ENCODE measurements around the gene CARD14.

CARD14 gene

DNA sequence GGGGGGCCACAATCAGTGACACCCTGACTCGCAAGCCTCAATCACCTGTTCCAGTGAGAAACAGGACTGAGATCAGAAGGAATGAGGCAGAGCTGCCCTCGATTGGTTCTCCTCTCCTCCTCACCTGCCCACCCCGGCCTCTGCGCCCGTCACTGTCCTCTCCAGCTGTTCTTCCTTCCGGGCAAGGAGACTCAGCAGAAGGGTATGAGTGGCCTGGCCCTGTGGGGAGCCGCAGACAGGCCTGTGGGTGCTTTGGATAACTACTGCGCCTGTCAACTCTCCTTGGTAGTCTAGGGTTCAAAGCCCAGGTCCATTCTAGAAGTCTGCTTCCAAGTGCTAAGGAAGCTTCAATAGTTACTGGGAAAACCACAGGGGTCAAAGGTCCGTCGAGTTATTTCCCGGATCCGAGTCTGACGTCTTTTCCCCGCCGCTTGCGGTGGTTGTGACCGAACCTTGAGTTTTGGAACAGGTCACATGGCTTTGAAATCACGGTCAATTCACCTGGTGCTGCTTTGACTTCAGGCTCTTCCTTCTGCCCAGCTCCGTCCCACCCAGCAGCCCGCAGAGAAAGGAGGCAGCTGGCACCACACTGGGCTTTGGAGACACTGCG lies 8.3 kb downstream of the CARD14 start:
- peak; percentile 22 for DNase-seq
- Histone ChIP-seq H3K4ac (ENCODE audit: low read depth in 1 of 2, low read length in 2 of 2) (no peak overlapping the region), H2BK15ac (ENCODE audit: low read depth, poor library complexity, severe bottlenecking) (no peak overlapping the region), H3K79me1 (replicated peaks; ENCODE audit: low read length, poor library complexity, severe bottlenecking) (no peaks in the 10 kb centered on the region), H3K27me3 (ENCODE audit: control insufficient read depth in 1 of 2, insufficient read depth in 1 of 2, low read length in 2 of 2) (peaks cover 13 to 62% of the 10 kb centered on the region in 2 experiments), H3K4me3 (ENCODE audit: insufficient read depth in 1 of 2, low read depth in 1 of 2, low read length in 2 of 2) (peak overlapping the region in 1 of 2 experiments; percentile 23), H3K23ac (ENCODE audit: low read length in 2 of 2) (no peak overlapping the region), H3K36me3 (ENCODE audit: control insufficient read depth in 1 of 2, insufficient read depth in 2 of 2, low read depth in 1 of 2, low read length in 2 of 2) (no peaks in the 10 kb centered on the region), H2BK5ac (ENCODE audit: low read depth, low read length, poor library complexity, severe bottlenecking) (no peak overlapping the region), H3K18ac (ENCODE audit: low read depth in 1 of 2, low read length in 2 of 2) (no peak overlapping the region), H2BK12ac (ENCODE audit: low read length in 2 of 2) (no peak overlapping the region), H3K9ac (ENCODE audit: low read length) (no peak overlapping the region), H2AFZ (ENCODE audit: low read depth, low read length) (no peak overlapping the region), H3K4me1 (ENCODE audit: control insufficient read depth, insufficient read depth, low read depth, low read length) (peaks cover 6% of the 10 kb centered on the region), H3K27ac (ENCODE audit: low read length, poor library complexity, severe bottlenecking) (no peak overlapping the region), H3K9me3 (ENCODE audit: control insufficient read depth, low read length) (no peaks in the 10 kb centered on the region), H3K4me2 (ENCODE audit: low read length, poor library complexity, severe bottlenecking) (no peak overlapping the region), H2AK5ac (ENCODE audit: low read length, severe bottlenecking) (no peak overlapping the region), H2BK120ac (ENCODE audit: low read depth, low read length) (no peak overlapping the region), H4K8ac (ENCODE audit: low read length) (no peak overlapping the region), H3K14ac (ENCODE audit: low read length in 2 of 2) (no peak overlapping the region), H4K91ac (ENCODE audit: low read length) (no peak overlapping the region)
- 84% methylated on average over 21 of the region's 21 CpGs for WGBS

DNA sequence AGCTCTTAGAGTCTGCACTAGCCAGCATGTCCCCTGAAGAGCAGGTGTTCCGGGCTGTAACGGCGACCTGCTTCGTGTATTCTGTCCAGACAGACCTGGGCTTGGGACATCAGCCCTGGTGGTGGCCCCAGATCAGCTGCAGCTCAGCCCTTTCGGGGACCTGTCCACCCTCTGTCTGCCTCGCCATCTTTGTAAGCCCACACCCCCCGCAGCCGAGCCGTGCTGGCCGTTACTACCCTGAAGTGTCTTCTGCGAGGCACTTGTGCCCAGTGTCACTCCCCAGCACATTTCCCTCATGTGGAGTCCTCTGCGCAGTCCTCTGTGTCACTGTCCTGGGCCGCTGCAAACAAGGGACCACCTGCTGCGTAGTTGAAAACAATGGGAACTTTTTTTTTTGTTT lies 10.4 kb downstream of the CARD14 start:
- H2BK12ac ChIP-seq (ENCODE audit: low read length in 2 of 2), result no peak overlapping the region
- no peak overlapping the region for H3K4ac ChIP-seq (ENCODE audit: low read depth in 1 of 2, low read length in 2 of 2)
- H2AFZ ChIP-seq (ENCODE audit: low read depth, low read length), result no peak overlapping the region
- H3K4me1 ChIP-seq (ENCODE audit: control insufficient read depth, insufficient read depth, low read depth, low read length), result peaks cover 6% of the 10 kb centered on the region
- H4K91ac ChIP-seq (ENCODE audit: low read length), result no peak overlapping the region
- no peak for DNase-seq
- H3K9me3 ChIP-seq (ENCODE audit: control insufficient read depth, low read length), result no peaks in the 10 kb centered on the region
- H3K27me3 ChIP-seq (ENCODE audit: control insufficient read depth in 1 of 2, insufficient read depth in 1 of 2, low read length in 2 of 2), result peaks cover 20 to 59% of the 10 kb centered on the region in 2 experiments
- no peak overlapping the region for H3K27ac ChIP-seq (ENCODE audit: low read length, poor library complexity, severe bottlenecking)
- H3K14ac ChIP-seq (ENCODE audit: low read length in 2 of 2), result no peak overlapping the region
- no peak overlapping the region for H2BK5ac ChIP-seq (ENCODE audit: low read depth, low read length, poor library complexity, severe bottlenecking)
- no peak overlapping the region for H3K23ac ChIP-seq (ENCODE audit: low read length in 2 of 2)
- H3K4me2 ChIP-seq (ENCODE audit: low read length, poor library complexity, severe bottlenecking), result no peak overlapping the region
- H3K36me3 ChIP-seq (ENCODE audit: control insufficient read depth in 1 of 2, insufficient read depth in 2 of 2, low read depth in 1 of 2, low read length in 2 of 2), result no peaks in the 10 kb centered on the region
- WGBS, result 96% methylated on average over 14 of the region's 14 CpGs
- H3K18ac ChIP-seq (ENCODE audit: low read depth in 1 of 2, low read length in 2 of 2), result no peak overlapping the region
- no peak overlapping the region for H3K9ac ChIP-seq (ENCODE audit: low read length)
- H4K8ac ChIP-seq (ENCODE audit: low read length), result no peak overlapping the region
- no peak overlapping the region for H3K4me3 ChIP-seq (ENCODE audit: insufficient read depth in 1 of 2, low read depth in 1 of 2, low read length in 2 of 2)
- H2BK120ac ChIP-seq (ENCODE audit: low read depth, low read length), result no peak overlapping the region
- H2BK15ac ChIP-seq (ENCODE audit: low read depth, poor library complexity, severe bottlenecking), result no peak overlapping the region
- no peaks in the 10 kb centered on the region for H3K79me1 ChIP-seq (replicated peaks; ENCODE audit: low read length, poor library complexity, severe bottlenecking)
- no peak overlapping the region for H2AK5ac ChIP-seq (ENCODE audit: low read length, severe bottlenecking)

GRCh38 chr17:80181431-80181830 lies 11.6 kb downstream of the CARD14 start:
- H2BK15ac ChIP-seq (ENCODE audit: low read depth, poor library complexity, severe bottlenecking), result no peak overlapping the region
- no peak overlapping the region for H3K18ac ChIP-seq (ENCODE audit: low read depth in 1 of 2, low read length in 2 of 2)
- H3K27ac ChIP-seq (ENCODE audit: low read length, poor library complexity, severe bottlenecking), result no peak overlapping the region
- no peak overlapping the region for H4K91ac ChIP-seq (ENCODE audit: low read length)
- no peak overlapping the region for H3K9ac ChIP-seq (ENCODE audit: low read length)
- peaks cover 20 to 55% of the 10 kb centered on the region in 2 experiments for H3K27me3 ChIP-seq (ENCODE audit: control insufficient read depth in 1 of 2, insufficient read depth in 1 of 2, low read length in 2 of 2)
- H3K4ac ChIP-seq (ENCODE audit: low read depth in 1 of 2, low read length in 2 of 2), result no peak overlapping the region
- no peaks in the 10 kb centered on the region for H3K79me1 ChIP-seq (replicated peaks; ENCODE audit: low read length, poor library complexity, severe bottlenecking)
- no peak overlapping the region for H2BK12ac ChIP-seq (ENCODE audit: low read length in 2 of 2)
- H2AFZ ChIP-seq (ENCODE audit: low read depth, low read length), result no peak overlapping the region
- no peak overlapping the region for H3K4me3 ChIP-seq (ENCODE audit: insufficient read depth in 1 of 2, low read depth in 1 of 2, low read length in 2 of 2)
- H2BK120ac ChIP-seq (ENCODE audit: low read depth, low read length), result no peak overlapping the region
- no peak overlapping the region for H2AK5ac ChIP-seq (ENCODE audit: low read length, severe bottlenecking)
- H3K9me3 ChIP-seq (ENCODE audit: control insufficient read depth, low read length), result no peaks in the 10 kb centered on the region
- H3K36me3 ChIP-seq (ENCODE audit: control insufficient read depth in 1 of 2, insufficient read depth in 2 of 2, low read depth in 1 of 2, low read length in 2 of 2), result no peaks in the 10 kb centered on the region
- DNase-seq, result no peak
- WGBS, result 93% methylated on average over 17 of the region's 17 CpGs
- H3K23ac ChIP-seq (ENCODE audit: low read length in 2 of 2), result no peak overlapping the region
- H3K14ac ChIP-seq (ENCODE audit: low read length in 2 of 2), result peak overlapping the region in 1 of 2 experiments; percentile 18
- no peak overlapping the region for H4K8ac ChIP-seq (ENCODE audit: low read length)
- no peak overlapping the region for H2BK5ac ChIP-seq (ENCODE audit: low read depth, low read length, poor library complexity, severe bottlenecking)
- no peak overlapping the region for H3K4me2 ChIP-seq (ENCODE audit: low read length, poor library complexity, severe bottlenecking)
- H3K4me1 ChIP-seq (ENCODE audit: control insufficient read depth, insufficient read depth, low read depth, low read length), result peaks cover 1% of the 10 kb centered on the region

DNA sequence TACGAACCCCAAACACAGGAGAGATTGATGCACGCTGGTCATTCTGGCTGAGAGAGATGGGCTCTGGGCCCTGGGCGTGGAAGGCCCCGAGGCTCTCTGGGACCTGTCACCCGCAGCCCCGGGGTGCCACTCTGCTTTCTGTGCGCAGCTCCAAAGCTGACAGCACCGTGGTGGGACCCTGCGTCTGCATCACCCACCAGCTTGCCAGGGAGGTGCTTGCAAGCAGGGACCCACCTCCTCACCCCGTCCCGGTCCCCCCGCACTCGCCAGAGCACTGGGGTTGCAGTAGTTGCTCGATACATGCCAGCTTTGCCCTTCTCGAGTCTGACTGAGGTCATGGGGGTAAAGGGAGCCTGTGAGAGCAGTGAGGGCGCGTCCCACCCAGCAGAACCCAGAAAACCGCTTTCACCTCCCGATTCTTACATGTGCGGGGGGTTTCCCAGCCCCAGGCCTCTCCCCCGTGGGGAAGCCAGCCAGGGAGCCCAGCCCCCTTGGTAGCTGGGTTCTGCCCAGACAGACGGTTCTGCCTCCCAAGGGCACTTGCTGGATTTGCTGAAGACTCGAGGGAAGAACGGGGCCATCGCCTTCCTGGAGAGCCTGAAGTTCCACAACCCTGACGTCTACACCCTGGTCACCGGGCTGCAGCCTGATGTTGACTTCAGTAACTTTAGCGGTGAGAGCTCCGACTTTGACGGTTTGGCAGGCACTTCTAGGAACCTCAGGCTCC lies 12.5 kb downstream of the CARD14 start:
- H3K4me1 ChIP-seq (ENCODE audit: control insufficient read depth, insufficient read depth, low read depth, low read length), result peaks cover 1% of the 10 kb centered on the region
- no peak overlapping the region for H4K8ac ChIP-seq (ENCODE audit: low read length)
- peak overlapping the region in 1 of 2 experiments; percentile 20 for H3K4me3 ChIP-seq (ENCODE audit: insufficient read depth in 1 of 2, low read depth in 1 of 2, low read length in 2 of 2)
- no peaks in the 10 kb centered on the region for H3K79me1 ChIP-seq (replicated peaks; ENCODE audit: low read length, poor library complexity, severe bottlenecking)
- no peak overlapping the region for H3K9ac ChIP-seq (ENCODE audit: low read length)
- no peak overlapping the region for H2BK5ac ChIP-seq (ENCODE audit: low read depth, low read length, poor library complexity, severe bottlenecking)
- H2BK12ac ChIP-seq (ENCODE audit: low read length in 2 of 2), result no peak overlapping the region
- no peaks in the 10 kb centered on the region for H3K36me3 ChIP-seq (ENCODE audit: control insufficient read depth in 1 of 2, insufficient read depth in 2 of 2, low read depth in 1 of 2, low read length in 2 of 2)
- H2AFZ ChIP-seq (ENCODE audit: low read depth, low read length), result no peak overlapping the region
- no peak overlapping the region for H2BK15ac ChIP-seq (ENCODE audit: low read depth, poor library complexity, severe bottlenecking)
- H2AK5ac ChIP-seq (ENCODE audit: low read length, severe bottlenecking), result no peak overlapping the region
- H3K4me2 ChIP-seq (ENCODE audit: low read length, poor library complexity, severe bottlenecking), result no peak overlapping the region
- H2BK120ac ChIP-seq (ENCODE audit: low read depth, low read length), result no peak overlapping the region
- no peak overlapping the region for H3K27ac ChIP-seq (ENCODE audit: low read length, poor library complexity, severe bottlenecking)
- 89% methylated on average over 30 of the region's 30 CpGs for WGBS
- H4K91ac ChIP-seq (ENCODE audit: low read length), result no peak overlapping the region
- H3K14ac ChIP-seq (ENCODE audit: low read length in 2 of 2), result no peak overlapping the region
- no peak overlapping the region for H3K23ac ChIP-seq (ENCODE audit: low read length in 2 of 2)
- H3K27me3 ChIP-seq (ENCODE audit: control insufficient read depth in 1 of 2, insufficient read depth in 1 of 2, low read length in 2 of 2), result peaks cover 23 to 55% of the 10 kb centered on the region in 2 experiments
- H3K9me3 ChIP-seq (ENCODE audit: control insufficient read depth, low read length), result no peaks in the 10 kb centered on the region
- no peak for DNase-seq
- H3K18ac ChIP-seq (ENCODE audit: low read depth in 1 of 2, low read length in 2 of 2), result no peak overlapping the region
- H3K4ac ChIP-seq (ENCODE audit: low read depth in 1 of 2, low read length in 2 of 2), result no peak overlapping the region
